K562 (cell line): ENCODE results near the gene HAUS2.

Source experiments
- CEBPB ChIP-seq: fragments of 450-650 bp; IDR thresholded peaks from 2 replicates; pipeline ENCODE4 v1.6.1; 2016; ENCODE audit warnings: missing genetic modification characterization, missing compliant biosample characterization
- POLR2A ChIP-seq: fragments of 450-650 bp; conservative IDR thresholded peaks from 2 replicates; pipeline ENCODE4 v1.6.1; 2016
- TF ChIP-seq, protein P1 (sequence below), 3 experiments: IDR thresholded peaks in 2 of 3; conservative IDR thresholded peaks in 1 of 3; 2 replicates each; pipeline ENCODE4 v1.5.1; 2011 to 2012; ENCODE audit warnings: low read length in 3 of 3, mild to moderate bottlenecking in 3 of 3, control low read depth in 2 of 3, improper control_type of control experiment in 1 of 3, inconsistent platforms in 1 of 3, low read depth in 1 of 3, mixed read lengths in 1 of 3, moderate library complexity in 1 of 3; ENCODE audit not compliant: insufficient read depth in 2 of 3

GRCh38 chr15:42503825-42504224, 44.8 kb upstream of the HAUS2 start:
- TF ChIP-seq CEBPB (tag) (no peak), POLR2A (no peak)
- TF ChIP-seq, protein P1, sequence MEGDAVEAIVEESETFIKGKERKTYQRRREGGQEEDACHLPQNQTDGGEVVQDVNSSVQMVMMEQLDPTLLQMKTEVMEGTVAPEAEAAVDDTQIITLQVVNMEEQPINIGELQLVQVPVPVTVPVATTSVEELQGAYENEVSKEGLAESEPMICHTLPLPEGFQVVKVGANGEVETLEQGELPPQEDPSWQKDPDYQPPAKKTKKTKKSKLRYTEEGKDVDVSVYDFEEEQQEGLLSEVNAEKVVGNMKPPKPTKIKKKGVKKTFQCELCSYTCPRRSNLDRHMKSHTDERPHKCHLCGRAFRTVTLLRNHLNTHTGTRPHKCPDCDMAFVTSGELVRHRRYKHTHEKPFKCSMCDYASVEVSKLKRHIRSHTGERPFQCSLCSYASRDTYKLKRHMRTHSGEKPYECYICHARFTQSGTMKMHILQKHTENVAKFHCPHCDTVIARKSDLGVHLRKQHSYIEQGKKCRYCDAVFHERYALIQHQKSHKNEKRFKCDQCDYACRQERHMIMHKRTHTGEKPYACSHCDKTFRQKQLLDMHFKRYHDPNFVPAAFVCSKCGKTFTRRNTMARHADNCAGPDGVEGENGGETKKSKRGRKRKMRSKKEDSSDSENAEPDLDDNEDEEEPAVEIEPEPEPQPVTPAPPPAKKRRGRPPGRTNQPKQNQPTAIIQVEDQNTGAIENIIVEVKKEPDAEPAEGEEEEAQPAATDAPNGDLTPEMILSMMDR (IDR thresholded peaks at IDR 0.05 in 2 of 3, conservative IDR thresholded peaks at IDR 0.05 in 1 of 3; ENCODE audit: insufficient read depth in 2 of 3, low read depth in 1 of 3, low read length in 3 of 3): no peak
